Endothelial cell of hepatic sinusoid (primary cell): Measurements from ENCODE around the gene TRMT13.

Source experiments
- in situ Hi-C: cut with HindIII; loops from 2 replicates; pipeline ENCODE4 v1.10.0; 2017; ENCODE audit warnings: low sequenced_read_pairs

The TRMT13 gene

GRCh38 chr1:100132566-100133477 is at the start of gene TRMT13, which contains the start of gene SASS6:
Gene TRMT13 (plus strand): TSS chr1:100133163. CDS start chr1:100133169, 6 bp downstream.
Gene SASS6 (minus strand): TSS chr1:100132930. CDS start chr1:100132814, 116 bp downstream.
- in situ Hi-C loops = no loop called here

- in situ Hi-C loops = no loop called here
Observed at GRCh38 chr1:100087396-100087795, 45.6 kb upstream of the TRMT13 start.

- in situ Hi-C loops = no loop called here
Observed at GRCh38 chr1:100089082-100089481, 43.9 kb upstream of the TRMT13 start.

GRCh38 chr1:100090471-100090870 is 42.5 kb upstream of the TRMT13 start:
- in situ Hi-C loops = no loop called here

- in situ Hi-C loops = no loop called here
Observed at GRCh38 chr1:100100202-100100601, 32.8 kb upstream of the TRMT13 start.

- in situ Hi-C loops = no loop called here
Observed at GRCh38 chr1:100101564-100101963, 31.4 kb upstream of the TRMT13 start.

- in situ Hi-C loops = no loop called here
Observed at GRCh38 chr1:100107696-100108095, 25.3 kb upstream of the TRMT13 start.

GRCh38 chr1:100109554-100110066 is 23.4 kb upstream of the TRMT13 start:
- in situ Hi-C loops = no loop called here

GRCh38 chr1:100115524-100115923 is 17.4 kb upstream of the TRMT13 start:
- in situ Hi-C loops = no loop called here

- in situ Hi-C loops = no loop called here
Observed at GRCh38 chr1:100122177-100122576, 10.8 kb upstream of the TRMT13 start.

GRCh38 chr1:100127226-100127625 is 5.7 kb upstream of the TRMT13 start:
- in situ Hi-C loops = no loop called here

- in situ Hi-C loops = no loop called here
Observed at GRCh38 chr1:100130552-100131077, 2.3 kb upstream of the TRMT13 start.

- in situ Hi-C loops = no loop called here
Observed at GRCh38 chr1:100131623-100132022, 1.3 kb upstream of the TRMT13 start.

- in situ Hi-C loops = no loop called here
Observed at GRCh38 chr1:100134872-100135271, 1.9 kb downstream of the TRMT13 start.

- in situ Hi-C loops = no loop called here
Observed at GRCh38 chr1:100137602-100138001, 4.6 kb downstream of the TRMT13 start.

GRCh38 chr1:100141192-100141591 is 8.2 kb downstream of the TRMT13 start:
- in situ Hi-C loops = no loop called here

- in situ Hi-C loops = no loop called here
Observed at GRCh38 chr1:100142343-100142742, 9.4 kb downstream of the TRMT13 start.

GRCh38 chr1:100145116-100145515 is 12.2 kb downstream of the TRMT13 start:
- in situ Hi-C loops = no loop called here

GRCh38 chr1:100146958-100147357 is 14.0 kb downstream of the TRMT13 start:
- in situ Hi-C loops = no loop called here

- in situ Hi-C loops = no loop called here
Observed at GRCh38 chr1:100147875-100148274, 14.9 kb downstream of the TRMT13 start.

GRCh38 chr1:100151679-100152078 is 18.7 kb downstream of the TRMT13 start:
- in situ Hi-C loops = no loop called here

- in situ Hi-C loops = no loop called here
Observed at GRCh38 chr1:100152271-100152670, 19.3 kb downstream of the TRMT13 start.
